Stimulated activated CD4-positive, alpha-beta T cell treated with anti-CD3 and anti-CD28 coated beads, TNF-alpha, amount 100 ng/mL, for 24 hours (primary cell): Measurements from ENCODE around the gene PLP1.
A peak's percentile ranks its signal among the peaks of the same experiment; 100 is the strongest.

Experiments
- DNase-seq, 3 experiments: peaks; one replicate each; pipeline ENCODE4 v3.0.0-alpha.2; 2020; ENCODE audit warnings: low read depth in 3 of 3

The PLP1 gene

DNA sequence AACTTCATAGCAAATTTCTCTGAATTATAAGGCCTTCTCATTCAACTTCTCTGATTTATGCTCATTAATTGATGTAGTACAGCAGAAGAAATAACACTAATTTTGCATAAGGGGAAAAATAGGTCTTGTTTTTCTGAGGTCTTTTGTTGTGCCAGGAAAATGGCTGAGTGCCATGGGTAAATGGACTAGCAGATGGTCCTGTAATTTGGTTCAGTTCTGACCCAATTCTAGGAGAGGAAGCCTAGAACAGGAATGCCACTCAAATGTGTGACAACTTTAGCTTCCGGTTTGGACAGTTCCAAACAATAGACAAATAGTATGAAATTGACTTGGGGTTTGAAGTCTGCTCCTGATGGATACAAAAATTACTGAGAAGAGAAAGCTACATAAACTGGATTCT is 49.2 kb downstream of the PLP1 start:
- DNase-seq = no peak

DNA sequence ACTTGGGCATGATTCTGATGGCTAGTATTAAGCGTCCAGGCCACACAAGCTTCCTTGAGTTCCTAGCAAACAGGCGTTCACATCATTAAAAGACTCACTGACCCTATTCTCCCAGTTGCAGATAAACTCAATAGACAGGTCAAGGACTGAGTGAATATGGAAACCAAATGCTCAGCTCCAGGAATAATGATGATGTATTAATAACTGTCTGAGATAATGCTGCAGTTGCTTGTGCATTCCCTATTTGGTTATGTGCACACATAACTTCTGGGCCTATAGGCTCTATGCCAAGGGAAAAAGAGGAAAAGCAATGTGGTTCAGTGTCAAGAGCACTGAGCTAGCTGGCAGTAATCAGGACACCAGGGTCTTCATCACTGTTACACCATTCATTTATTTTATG is 51.9 kb downstream of the PLP1 start:
- no peak for DNase-seq

GRCh38 chrX:103830848-103831247 is 54.2 kb downstream of the PLP1 start:
- no peak for DNase-seq

GRCh38 chrX:103831342-103831802 is 54.7 kb downstream of the PLP1 start:
- DNase-seq = peak in 2 of 3 experiments; percentile 45 to 62

DNA sequence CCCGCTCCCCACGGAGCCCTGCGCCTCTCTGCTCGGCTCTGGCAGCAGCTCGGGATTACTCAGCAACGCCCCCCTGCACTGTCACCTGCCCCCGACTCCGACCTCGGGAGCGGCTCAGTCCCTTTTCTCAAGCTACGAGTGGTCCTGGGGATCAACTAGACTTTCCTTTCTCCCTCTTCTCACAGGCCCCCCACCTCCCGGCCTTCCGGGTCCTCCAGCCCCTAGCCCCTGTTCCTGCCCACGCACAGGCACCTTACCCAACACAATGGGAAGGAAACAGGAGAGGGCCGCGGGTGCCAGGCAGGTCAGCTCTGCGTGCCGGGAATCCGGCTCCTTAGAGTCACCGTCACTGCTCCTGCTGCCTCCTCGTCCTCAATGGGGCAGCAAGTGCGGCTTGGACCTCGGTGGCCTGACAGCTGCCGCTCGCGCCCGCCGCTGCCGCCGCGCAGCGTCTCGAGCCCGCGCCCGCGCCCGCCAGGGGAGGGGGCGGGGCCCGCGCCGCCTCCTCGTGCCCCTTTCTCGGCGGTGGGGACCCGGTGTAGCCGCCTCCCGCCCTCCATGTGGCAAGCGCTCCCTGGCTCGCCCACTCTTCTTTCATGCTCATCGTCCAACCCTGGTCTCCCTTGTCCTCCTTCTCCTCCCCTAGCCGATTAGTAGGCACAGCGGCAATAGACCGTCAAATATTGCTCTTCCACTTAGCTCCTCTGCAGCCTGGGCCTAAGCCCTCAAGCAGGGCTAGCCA is 55.3 kb downstream of the PLP1 start, which contains the start of gene RAB9B:
Gene RAB9B, minus strand, starts transcription at position 455 of the 742 bp plus-strand sequence. CDS start 6,473 bp downstream, outside the sequence.
- peak in 2 of 3 experiments; percentile 11 to 12 for DNase-seq

DNA sequence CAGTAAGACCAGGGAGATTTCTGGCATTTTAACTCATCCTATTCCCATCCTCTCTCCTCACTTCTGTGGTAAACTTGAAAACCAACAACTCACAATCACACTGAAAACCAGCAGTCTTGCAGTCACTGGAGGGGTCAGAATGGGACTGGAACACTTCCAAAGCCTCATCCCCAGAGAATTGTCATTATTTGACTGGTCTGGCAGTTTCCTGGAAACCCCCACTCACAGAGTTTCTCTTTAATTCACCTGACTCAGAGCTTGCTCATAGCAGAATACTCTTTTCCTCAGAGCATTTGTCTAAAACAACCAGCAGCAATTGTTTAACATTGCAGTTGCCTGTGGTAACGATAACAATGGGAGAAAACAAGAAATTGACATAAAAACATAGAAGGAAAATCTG is 62.8 kb downstream of the PLP1 start:
- DNase-seq = no peak
